Smooth muscle cell of the brain vasculature (primary cell): Measurements from ENCODE around the gene CLECL1.
"Not testable (repeated sequence)": the region's sequence is repeated elsewhere in the genome, so short reads cannot be mapped to it uniquely, and the experiment has no call there.

Experiments used
- DNase-seq: peaks from one replicate; pipeline ENCODE4 v3.0.0-alpha.2; 2012; ENCODE audit warnings: low read depth, low spot score

The CLECL1 gene

DNA sequence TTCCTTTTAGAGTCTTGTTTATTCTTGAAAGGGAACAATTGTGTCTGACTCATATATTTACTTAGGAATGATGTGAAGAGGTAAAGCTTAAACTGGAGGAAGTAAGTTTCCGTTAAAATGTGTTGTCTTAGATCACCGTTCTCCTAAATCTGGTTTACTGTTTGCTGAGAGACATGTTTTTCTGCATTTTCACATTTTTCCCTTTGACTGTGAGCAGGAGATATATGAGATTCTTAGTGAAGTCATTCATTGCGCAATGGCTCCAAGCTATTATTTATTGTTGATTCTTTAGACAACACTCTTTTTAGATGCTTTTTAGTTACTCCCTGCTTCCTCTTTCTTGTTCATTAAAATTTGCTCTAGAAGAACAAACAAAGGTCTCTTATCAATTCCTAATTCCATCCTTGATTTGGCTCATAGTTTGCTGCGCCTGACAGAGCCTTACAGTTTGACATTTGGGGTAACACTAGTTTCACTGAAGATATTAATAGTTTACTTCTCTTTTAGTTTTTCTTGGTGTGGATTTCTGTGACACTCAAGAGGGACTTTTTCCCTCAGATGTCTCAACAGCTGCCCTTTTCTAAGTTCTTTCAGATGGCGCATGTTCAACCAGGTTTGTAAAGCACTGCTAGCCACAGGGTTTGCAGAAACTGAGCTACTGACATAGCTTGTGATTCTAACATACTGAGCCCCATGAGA is 11.4 kb downstream of the CLECL1 start:
- no peak for DNase-seq

DNA sequence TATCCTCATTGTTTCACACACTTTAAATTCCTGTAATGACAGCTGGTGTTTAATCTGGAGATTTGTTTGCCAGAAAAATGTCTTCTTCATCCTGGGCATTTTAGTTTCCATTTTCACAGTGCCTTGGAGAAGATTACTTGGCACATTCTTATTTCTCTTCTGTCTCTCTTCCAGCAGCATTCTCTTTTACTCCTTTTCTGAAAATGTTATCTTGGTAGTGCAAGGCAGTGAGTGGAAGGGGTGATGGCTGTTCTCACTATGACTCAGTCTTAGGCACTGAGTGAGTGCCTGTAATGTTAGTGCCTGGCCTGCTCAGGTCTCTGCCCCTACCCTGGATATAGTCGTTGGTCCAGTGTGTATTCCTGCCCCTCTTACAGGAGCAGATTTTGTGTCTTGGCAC is 13.1 kb downstream of the CLECL1 start:
- no peak for DNase-seq

DNA sequence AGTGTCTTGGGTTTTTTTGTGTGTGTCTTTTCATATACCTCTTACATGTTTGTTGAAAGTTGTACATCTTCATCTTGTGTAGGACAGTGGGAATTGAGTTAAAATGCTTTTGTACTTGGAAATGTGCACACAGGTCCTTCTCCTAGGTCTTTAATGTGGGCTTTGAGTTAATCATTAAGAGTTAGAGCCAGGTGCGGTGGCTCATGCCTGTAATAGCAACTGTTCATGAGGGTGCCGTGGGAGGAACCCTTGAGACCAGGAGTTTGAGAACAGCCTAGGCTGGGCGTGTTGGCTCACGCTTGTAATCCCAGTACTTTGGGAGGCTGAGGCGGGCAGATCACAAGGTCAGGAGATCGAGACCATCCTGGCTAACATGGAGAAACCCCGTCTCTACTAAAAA is 13.9 kb downstream of the CLECL1 start:
- no peak for DNase-seq

GRCh38 chr12:9717070-9717925 is 15.6 kb downstream of the CLECL1 start:
- no peak for DNase-seq

- not testable (repeated sequence) for DNase-seq
These were observed 19.8 kb downstream of the CLECL1 start for GRCh38 chr12:9713032-9713558.

DNA sequence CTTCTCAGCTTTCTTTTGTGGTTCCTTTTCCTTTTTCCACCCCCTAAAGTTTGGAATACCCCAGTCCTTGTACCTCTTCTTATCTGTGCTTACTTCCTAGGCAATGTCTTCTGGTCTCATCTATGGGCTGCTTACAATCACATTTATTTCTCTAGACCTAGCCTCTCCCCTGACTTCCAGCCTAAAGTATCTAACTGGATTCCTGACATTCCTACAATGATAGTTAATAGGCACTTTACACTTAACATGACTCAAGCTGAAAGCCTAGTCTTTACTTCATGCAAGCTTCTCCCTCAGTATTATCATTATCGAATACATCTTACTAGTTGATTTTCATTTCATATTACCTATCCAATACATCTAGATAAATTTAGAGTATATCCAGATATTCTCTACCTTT is 21.2 kb downstream of the CLECL1 start:
- DNase-seq: no peak

GRCh38 chr12:9710584-9711375 is 22.1 kb downstream of the CLECL1 start:
- DNase-seq: no peak

- DNase-seq: no peak
These were observed 24.0 kb downstream of the CLECL1 start for GRCh38 chr12:9708853-9709252.

GRCh38 chr12:9707864-9708808 is 24.8 kb downstream of the CLECL1 start:
- DNase-seq: peak; percentile 28

- DNase-seq: no peak
These were observed 25.5 kb downstream of the CLECL1 start for GRCh38 chr12:9707356-9707755.

- DNase-seq: no peak
These were observed 26.7 kb downstream of the CLECL1 start for GRCh38 chr12:9706086-9706685.

- DNase-seq: not testable (repeated sequence)
These were observed 28.3 kb downstream of the CLECL1 start for GRCh38 chr12:9704561-9704960.

DNA sequence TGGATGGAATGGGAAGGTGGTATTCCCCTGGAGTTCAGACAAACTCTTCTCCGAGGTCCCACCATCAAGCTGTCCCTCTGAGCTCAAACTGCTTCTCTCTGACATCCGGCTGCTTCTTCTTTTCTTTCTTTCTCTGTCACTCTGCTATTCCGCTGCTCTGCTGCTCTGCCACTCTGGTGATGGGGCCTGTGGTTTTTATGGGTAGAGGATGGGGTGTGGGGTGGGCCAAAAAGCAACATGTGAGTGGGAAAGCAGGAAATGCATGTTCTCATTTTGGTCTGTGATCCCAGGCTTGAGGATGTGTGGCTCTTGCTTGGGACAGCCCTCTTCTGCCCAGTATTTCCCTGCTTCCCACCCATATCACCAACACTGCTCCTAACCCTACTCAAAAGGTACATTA is 30.6 kb downstream of the CLECL1 start:
- DNase-seq: no peak

DNA sequence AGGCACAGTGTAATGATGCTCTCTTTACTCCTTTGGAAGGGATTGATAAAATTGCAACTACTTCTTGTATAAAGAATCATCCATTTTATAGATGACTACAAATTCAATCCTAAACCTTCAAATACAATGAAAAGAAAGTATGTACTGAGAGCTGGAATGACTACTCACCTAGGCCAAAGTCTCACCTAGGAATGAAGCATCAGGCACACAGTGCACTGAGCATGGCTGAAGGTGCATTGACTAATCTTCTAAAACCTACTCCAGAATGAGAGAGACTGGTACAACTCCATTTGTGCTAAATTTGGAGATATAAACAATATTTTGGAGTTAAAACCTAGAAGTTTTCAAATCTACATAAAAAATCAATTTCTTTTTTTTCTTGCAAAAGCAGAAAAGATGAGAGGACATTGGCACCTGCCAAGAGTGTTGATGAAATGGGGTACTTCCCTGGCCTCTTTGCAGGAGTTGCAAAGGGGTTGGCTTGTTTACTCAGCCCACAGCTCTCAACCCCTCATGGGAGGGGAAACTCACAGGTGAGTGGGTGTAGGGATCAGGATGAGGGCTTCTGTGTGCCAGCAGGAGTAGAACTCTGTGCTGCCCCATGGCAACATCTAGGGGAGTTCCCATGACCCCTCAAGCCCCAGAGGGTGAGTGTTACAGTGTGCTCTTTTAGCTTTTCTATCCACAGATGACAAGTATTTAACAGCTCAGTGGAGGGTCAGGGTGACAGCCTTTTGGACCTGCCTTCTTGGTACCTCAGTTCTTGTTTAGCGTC is 31.3 kb downstream of the CLECL1 start:
- DNase-seq: no peak

GRCh38 chr12:9700606-9700956 is 32.3 kb downstream of the CLECL1 start:
- DNase-seq: no peak

GRCh38 chr12:9699898-9700605 is 32.8 kb downstream of the CLECL1 start:
- no peak for DNase-seq

DNA sequence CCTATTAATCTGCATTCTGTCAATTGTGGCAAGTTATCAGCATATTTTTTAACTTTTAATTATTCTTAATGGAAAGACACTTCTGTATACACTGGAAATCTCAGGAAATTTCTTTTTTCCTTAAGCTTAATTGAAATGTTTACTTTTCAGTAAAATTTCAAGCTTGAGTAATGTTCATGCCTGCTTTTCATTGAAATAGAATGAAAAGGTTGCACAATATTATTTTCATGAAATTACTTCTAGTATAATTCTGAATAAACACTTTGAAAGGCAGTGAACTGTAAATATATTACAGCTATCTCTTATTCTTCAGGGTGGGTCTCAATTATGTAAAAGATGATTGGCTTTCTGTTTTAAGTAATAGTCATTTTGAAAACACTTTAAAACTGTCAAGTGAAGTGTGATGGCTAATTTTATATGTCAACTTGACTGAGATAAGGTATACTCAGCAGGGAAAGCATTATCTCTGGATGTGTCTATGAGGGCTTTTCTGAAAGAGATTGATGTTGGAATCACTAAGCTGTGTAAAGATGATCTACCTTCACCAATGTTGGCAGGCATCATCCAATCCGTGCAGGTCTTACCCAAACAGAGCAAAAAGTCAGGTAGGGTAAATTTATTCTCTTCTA is 33.5 kb downstream of the CLECL1 start:
- no peak for DNase-seq

- DNase-seq: no peak
These were observed 34.2 kb downstream of the CLECL1 start for GRCh38 chr12:9698681-9699080.

DNA sequence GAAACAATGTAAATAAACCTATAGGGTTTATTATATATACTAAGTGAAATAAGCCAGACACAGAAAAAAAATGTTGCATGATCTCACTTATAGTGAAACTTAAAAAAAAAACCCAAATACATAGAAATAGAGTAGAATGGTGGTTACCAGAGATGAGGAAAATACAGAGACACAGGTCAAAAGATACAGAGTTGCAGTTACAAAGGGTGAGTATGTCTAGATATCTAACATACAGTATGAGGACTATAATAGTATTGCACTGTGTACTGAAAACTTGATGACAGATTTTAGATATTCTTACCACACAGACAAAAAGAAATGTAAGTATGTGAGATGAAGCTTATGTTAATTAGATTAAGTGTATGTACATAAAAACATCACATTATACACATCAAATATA is 35.3 kb downstream of the CLECL1 start:
- DNase-seq: no peak
